GM23338 (cell line): ENCODE results near the gene MSL1.

Experiments used
- CREB1 ChIP-seq: fragments of 250-450 bp; sonication (Bioruptor Pico); IDR thresholded peaks from 2 replicates; pipeline ENCODE4 v1.5.0; 2020; ENCODE audit warnings: low read depth, mild to moderate bottlenecking, moderate library complexity
- EZH2 ChIP-seq: fragments of 200-600 bp; sonication (generic); IDR thresholded peaks from one replicate; pipeline ENCODE4 v1.8.0; 2017; ENCODE audit warnings: antibody characterized with exemption, mild to moderate bottlenecking, low read depth; ENCODE audit not compliant: unreplicated experiment
- EZH2phosphoT487 ChIP-seq: fragments of 200-600 bp; sonication (generic); IDR thresholded peaks from one replicate; pipeline ENCODE4 v1.8.1; 2018; ENCODE audit warnings: antibody characterized with exemption; ENCODE audit not compliant: unreplicated experiment
- JUNB ChIP-seq: IDR thresholded peaks from one replicate; pipeline ENCODE4 v1.6.1; 2016; ENCODE audit warnings: antibody characterized with exemption; ENCODE audit not compliant: unreplicated experiment
- NANOG ChIP-seq: IDR thresholded peaks from 2 replicates; pipeline ENCODE4 v1.6.1; 2016; ENCODE audit warnings: antibody characterized with exemption, borderline replicate concordance
- POLR2AphosphoS5 ChIP-seq: IDR thresholded peaks from 2 replicates; pipeline ENCODE4 v1.6.1; 2016; ENCODE audit warnings: antibody characterized with exemption, low read depth
- STAT1 ChIP-seq: IDR thresholded peaks from one replicate; pipeline ENCODE4 v1.6.1; 2016; ENCODE audit warnings: antibody characterized with exemption; ENCODE audit not compliant: unreplicated experiment
- ZNF114 ChIP-seq: fragments of 250-450 bp; sonication (Bioruptor Pico); IDR thresholded peaks from 2 replicates; pipeline ENCODE4 v1.5.0; 2020; ENCODE audit warnings: mild to moderate bottlenecking, moderate library complexity
- TF ChIP-seq, protein P1 (sequence below), 2 experiments: fragments of 200-600 bp in 1 of 2; sonication (generic) in 1 of 2; conservative IDR thresholded peaks; 2 replicates each; pipeline versions ENCODE4 v1.5.1 to v1.6.1; 2016 to 2017; ENCODE audit warnings: antibody characterized with exemption in 2 of 2, low read depth in 2 of 2, mild to moderate bottlenecking in 2 of 2, moderate library complexity in 1 of 2
- TF ChIP-seq, protein P2 (sequence below): IDR thresholded peaks from 2 replicates; pipeline ENCODE4 v1.6.1; 2016; ENCODE audit warnings: antibody characterized with exemption
- TF ChIP-seq, protein P3 (sequence below): IDR thresholded peaks from one replicate; pipeline ENCODE4 v1.6.1; 2018; ENCODE audit warnings: antibody characterized with exemption; ENCODE audit not compliant: unreplicated experiment
- TF ChIP-seq, protein P4 (sequence below): fragments of 250-450 bp; sonication (Bioruptor Pico); IDR thresholded peaks from 2 replicates; pipeline ENCODE4 v1.5.0; 2020; ENCODE audit warnings: mild to moderate bottlenecking, moderate library complexity

DNA sequence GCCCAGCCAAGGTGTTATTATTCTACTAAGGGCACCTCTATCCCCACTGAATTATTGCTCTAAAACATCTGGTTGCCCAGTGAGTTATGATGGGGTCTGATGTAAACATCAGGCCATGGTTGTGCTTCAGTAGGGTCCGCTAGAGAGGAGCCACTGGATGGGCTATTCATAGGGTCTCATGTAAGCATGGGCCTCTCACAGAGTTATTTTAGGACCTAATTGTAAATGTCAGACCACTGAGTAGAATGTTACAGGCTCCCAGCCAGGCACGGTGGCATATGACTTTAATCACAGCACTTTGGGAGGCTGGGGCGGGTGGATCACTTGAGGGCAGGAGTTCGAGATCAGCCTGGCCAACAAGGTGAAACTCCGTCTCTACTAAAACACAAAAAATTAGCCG is 60.8 kb downstream of the MSL1 start:
- TF ChIP-seq, protein P1, sequence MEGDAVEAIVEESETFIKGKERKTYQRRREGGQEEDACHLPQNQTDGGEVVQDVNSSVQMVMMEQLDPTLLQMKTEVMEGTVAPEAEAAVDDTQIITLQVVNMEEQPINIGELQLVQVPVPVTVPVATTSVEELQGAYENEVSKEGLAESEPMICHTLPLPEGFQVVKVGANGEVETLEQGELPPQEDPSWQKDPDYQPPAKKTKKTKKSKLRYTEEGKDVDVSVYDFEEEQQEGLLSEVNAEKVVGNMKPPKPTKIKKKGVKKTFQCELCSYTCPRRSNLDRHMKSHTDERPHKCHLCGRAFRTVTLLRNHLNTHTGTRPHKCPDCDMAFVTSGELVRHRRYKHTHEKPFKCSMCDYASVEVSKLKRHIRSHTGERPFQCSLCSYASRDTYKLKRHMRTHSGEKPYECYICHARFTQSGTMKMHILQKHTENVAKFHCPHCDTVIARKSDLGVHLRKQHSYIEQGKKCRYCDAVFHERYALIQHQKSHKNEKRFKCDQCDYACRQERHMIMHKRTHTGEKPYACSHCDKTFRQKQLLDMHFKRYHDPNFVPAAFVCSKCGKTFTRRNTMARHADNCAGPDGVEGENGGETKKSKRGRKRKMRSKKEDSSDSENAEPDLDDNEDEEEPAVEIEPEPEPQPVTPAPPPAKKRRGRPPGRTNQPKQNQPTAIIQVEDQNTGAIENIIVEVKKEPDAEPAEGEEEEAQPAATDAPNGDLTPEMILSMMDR (conservative IDR thresholded peaks at IDR 0.05; ENCODE audit: low read depth in 2 of 2): no peak
- TF ChIP-seq EZH2: no peak
- TF ChIP-seq, protein P2, sequence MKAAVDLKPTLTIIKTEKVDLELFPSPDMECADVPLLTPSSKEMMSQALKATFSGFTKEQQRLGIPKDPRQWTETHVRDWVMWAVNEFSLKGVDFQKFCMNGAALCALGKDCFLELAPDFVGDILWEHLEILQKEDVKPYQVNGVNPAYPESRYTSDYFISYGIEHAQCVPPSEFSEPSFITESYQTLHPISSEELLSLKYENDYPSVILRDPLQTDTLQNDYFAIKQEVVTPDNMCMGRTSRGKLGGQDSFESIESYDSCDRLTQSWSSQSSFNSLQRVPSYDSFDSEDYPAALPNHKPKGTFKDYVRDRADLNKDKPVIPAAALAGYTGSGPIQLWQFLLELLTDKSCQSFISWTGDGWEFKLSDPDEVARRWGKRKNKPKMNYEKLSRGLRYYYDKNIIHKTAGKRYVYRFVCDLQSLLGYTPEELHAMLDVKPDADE: no peak
- no peak for TF ChIP-seq EZH2phosphoT487
- TF ChIP-seq JUNB: no peak
- TF ChIP-seq POLR2AphosphoS5: no peak
- no peak for TF ChIP-seq STAT1
- TF ChIP-seq ZNF114: no peak
- TF ChIP-seq, protein P3, sequence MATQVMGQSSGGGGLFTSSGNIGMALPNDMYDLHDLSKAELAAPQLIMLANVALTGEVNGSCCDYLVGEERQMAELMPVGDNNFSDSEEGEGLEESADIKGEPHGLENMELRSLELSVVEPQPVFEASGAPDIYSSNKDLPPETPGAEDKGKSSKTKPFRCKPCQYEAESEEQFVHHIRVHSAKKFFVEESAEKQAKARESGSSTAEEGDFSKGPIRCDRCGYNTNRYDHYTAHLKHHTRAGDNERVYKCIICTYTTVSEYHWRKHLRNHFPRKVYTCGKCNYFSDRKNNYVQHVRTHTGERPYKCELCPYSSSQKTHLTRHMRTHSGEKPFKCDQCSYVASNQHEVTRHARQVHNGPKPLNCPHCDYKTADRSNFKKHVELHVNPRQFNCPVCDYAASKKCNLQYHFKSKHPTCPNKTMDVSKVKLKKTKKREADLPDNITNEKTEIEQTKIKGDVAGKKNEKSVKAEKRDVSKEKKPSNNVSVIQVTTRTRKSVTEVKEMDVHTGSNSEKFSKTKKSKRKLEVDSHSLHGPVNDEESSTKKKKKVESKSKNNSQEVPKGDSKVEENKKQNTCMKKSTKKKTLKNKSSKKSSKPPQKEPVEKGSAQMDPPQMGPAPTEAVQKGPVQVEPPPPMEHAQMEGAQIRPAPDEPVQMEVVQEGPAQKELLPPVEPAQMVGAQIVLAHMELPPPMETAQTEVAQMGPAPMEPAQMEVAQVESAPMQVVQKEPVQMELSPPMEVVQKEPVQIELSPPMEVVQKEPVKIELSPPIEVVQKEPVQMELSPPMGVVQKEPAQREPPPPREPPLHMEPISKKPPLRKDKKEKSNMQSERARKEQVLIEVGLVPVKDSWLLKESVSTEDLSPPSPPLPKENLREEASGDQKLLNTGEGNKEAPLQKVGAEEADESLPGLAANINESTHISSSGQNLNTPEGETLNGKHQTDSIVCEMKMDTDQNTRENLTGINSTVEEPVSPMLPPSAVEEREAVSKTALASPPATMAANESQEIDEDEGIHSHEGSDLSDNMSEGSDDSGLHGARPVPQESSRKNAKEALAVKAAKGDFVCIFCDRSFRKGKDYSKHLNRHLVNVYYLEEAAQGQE: no peak
- TF ChIP-seq CREB1 (CRISPR knock-in tag): no peak
- TF ChIP-seq NANOG: no peak
- TF ChIP-seq, protein P4, sequence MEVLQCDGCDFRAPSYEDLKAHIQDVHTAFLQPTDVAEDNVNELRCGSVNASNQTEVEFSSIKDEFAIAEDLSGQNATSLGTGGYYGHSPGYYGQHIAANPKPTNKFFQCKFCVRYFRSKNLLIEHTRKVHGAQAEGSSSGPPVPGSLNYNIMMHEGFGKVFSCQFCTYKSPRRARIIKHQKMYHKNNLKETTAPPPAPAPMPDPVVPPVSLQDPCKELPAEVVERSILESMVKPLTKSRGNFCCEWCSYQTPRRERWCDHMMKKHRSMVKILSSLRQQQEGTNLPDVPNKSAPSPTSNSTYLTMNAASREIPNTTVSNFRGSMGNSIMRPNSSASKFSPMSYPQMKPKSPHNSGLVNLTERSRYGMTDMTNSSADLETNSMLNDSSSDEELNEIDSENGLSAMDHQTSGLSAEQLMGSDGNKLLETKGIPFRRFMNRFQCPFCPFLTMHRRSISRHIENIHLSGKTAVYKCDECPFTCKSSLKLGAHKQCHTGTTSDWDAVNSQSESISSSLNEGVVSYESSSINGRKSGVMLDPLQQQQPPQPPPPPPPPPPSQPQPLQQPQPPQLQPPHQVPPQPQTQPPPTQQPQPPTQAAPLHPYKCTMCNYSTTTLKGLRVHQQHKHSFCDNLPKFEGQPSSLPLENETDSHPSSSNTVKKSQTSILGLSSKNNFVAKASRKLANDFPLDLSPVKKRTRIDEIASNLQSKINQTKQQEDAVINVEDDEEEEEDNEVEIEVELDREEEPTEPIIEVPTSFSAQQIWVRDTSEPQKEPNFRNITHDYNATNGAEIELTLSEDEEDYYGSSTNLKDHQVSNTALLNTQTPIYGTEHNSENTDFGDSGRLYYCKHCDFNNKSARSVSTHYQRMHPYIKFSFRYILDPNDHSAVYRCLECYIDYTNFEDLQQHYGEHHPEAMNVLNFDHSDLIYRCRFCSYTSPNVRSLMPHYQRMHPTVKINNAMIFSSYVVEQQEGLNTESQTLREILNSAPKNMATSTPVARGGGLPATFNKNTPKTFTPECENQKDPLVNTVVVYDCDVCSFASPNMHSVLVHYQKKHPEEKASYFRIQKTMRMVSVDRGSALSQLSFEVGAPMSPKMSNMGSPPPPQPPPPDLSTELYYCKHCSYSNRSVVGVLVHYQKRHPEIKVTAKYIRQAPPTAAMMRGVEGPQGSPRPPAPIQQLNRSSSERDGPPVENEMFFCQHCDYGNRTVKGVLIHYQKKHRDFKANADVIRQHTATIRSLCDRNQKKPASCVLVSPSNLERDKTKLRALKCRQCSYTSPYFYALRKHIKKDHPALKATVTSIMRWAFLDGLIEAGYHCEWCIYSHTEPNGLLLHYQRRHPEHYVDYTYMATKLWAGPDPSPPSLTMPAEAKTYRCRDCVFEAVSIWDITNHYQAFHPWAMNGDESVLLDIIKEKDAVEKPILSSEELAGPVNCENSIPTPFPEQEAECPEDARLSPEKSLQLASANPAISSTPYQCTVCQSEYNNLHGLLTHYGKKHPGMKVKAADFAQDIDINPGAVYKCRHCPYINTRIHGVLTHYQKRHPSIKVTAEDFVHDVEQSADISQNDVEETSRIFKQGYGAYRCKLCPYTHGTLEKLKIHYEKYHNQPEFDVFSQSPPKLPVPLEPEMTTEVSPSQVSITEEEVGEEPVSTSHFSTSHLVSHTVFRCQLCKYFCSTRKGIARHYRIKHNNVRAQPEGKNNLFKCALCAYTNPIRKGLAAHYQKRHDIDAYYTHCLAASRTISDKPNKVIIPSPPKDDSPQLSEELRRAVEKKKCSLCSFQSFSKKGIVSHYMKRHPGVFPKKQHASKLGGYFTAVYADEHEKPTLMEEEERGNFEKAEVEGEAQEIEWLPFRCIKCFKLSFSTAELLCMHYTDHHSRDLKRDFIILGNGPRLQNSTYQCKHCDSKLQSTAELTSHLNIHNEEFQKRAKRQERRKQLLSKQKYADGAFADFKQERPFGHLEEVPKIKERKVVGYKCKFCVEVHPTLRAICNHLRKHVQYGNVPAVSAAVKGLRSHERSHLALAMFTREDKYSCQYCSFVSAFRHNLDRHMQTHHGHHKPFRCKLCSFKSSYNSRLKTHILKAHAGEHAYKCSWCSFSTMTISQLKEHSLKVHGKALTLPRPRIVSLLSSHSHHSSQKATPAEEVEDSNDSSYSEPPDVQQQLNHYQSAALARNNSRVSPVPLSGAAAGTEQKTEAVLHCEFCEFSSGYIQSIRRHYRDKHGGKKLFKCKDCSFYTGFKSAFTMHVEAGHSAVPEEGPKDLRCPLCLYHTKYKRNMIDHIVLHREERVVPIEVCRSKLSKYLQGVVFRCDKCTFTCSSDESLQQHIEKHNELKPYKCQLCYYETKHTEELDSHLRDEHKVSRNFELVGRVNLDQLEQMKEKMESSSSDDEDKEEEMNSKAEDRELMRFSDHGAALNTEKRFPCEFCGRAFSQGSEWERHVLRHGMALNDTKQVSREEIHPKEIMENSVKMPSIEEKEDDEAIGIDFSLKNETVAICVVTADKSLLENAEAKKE (CRISPR knock-in tag): no peak
